Activated T-cell treated with anti-CD3 and anti-CD28 coated beads for 1 hour (primary cell): ENCODE measurements around the gene YPEL5.

Experiments
- DNase-seq: peaks from one replicate; pipeline ENCODE4 v3.0.0-alpha.2; 2020; ENCODE audit warnings: low read depth

Gene YPEL5

DNA sequence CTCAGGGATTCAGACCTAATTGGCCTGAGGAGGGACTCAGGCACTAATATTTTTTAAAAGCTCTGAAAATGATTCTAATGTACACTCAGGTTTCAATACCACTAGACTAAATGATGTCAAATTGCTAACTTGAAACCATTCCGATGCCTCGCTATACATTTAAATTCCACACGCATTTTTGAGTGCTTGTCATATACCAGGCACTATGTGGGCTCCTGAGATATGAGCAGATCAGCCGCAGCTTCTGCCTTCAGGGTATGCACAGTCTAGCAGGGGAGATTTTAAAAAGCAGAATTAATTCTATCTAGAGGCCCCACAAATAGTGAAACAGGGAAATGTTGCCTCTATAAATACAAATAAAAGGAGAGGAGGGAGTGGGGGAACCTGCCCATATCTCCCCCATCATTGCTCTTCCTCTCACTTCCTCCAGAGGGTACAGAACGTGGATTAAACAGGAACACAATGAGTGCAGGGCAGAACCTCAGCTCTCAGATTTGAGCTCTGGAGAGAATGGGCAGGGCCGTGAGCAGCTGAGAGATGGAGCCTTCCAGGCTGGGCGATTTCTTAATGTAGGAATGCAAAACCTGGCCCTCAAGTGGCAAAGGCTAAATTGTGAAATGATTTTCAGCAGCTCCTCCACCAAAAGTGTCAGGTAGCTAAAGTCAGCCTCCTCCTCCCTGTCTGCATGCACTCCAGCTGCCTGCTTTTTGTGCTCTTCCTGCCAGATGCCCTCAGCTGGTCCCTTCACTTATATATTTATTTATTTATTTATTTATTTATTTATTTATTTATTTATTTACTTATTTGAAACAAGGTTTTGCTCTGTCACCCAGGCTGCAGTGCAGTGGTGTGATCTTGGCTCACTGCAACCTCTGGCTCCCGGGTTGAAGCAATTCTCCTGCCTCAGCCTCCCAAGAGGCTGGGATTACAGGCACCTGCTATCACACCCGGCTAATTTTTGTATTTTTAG lies 59.9 kb downstream of the YPEL5 start:
- DNase-seq, result no peak

DNA sequence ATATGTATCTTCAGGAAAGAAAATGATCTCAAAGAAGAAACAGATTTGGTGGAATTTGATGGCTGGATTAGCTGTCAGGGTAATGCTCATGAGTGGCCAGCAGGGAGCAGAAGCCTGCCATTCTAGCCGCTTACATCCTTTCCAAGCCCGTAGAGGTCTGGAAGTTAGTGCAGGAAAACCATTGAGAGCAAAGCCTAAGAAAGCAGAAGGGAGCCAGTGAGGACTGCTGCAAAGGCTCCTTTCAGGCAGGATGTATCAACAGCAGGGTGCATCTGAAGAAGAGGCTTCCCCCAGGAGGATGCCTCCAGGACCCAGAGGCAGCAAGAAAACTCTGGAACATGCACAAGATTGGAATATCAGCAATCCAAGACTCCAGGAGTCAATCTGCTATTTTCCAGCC lies 61.6 kb downstream of the YPEL5 start:
- no peak for DNase-seq

DNA sequence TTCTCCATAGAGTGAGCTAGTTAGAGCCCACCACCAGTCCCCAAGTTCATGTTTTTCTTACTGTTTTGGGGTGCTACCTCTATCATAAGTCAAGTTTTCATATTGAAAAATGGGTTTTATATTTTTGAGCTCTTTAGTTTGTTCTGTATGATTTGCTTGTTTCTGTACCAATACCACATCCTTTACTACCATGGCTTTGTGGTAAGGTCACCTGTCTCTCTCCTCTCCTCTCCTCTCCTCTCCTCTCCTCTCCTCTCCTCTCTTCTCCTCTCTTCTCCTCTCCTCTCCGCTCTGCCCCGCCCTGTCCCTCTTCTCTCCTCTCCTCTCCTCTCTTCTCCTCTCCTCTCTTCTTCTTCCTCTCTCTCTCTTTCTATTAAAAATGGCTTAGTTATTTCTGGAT lies 62.4 kb downstream of the YPEL5 start:
- DNase-seq, result no peak
